ENCODE data around the gene ZNF618.

ZNF618 gene

DNA sequence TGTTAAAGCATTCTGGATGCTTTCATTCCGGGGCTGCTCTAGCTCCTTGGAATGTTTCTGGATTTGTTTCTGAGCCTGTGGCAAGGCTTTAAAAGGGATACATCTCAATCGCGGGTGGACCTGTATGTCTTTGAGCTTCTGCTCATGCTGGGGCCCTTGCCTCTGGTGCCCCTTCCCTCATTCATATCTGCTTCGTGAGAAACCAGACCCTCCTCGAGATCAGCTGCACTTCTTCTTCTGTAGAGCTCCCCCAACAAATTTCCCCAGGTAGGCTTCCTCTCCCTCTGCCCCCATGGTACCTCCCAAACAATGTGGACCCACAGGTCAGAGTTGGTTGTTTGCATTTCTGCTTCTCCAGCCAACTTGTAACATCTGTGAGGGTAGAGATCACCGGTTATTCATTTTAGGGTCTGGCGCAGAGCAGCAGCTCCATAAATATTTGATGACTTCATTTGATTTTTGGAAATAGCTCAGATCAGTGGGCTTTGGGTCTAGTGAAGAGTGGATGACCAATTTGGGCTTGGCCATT lies 6.6 kb downstream of the ZNF618 start:
- no peak for DNase-seq (ENCODE audit: low read depth)

DNA sequence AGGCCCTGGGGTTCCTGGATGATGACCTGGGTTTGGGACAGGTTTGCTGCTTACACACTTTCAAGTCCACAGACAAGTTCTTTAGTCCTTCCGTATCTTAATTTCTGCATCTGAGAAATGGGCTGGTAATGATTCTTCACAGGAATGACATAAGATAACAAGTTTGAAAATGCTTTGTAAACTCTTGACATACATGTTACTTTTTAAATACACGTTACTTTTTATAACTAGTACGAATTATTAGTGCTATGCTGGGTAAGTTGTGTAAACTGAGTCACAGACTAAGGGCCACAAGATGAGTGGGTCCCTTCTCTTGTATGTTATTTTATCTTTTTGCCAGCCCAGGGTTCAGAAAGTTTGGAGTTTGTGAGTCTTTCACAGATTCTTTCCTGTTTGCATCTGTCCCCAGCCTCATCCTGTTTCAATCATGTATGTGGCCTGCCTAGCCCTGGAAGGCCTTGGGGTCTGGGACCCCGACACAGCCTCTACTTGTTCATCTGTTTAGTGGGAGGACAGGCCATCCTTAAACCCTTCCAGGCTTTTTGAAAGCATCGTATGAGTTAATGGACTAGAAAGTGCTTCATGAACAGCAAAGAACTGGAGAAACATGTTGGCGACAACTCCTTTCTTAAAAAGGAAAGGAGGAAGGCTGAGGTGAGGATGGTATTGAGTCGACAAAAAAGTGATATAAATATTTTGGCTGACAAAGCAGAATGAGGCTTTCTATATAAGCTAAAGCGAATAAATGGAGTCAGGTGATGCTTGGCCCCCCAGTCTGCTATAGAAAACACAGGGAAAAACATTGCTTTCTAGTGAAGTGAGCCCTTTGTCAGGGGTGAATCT lies 9.3 kb downstream of the ZNF618 start:
- DNase-seq (ENCODE audit: low read depth): no peak

DNA sequence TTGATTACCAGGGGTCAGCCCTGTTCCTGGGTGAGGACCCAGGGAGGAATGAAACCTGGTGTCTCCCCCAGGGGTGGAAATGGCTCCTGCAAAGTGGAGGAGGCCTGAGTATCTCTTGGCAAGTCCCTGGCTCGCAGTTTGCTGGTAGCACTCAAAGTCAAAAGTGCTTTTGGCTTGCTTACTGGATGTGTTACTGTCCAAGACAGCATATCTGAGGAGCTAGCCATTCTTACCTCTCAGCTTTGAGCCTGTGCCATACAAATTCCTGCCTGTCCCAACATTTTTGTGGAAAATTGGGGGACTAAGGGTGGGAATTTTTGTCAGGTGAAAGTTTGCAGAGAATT lies 9.9 kb downstream of the ZNF618 start:
- DNase-seq (ENCODE audit: low read depth): no peak

DNA sequence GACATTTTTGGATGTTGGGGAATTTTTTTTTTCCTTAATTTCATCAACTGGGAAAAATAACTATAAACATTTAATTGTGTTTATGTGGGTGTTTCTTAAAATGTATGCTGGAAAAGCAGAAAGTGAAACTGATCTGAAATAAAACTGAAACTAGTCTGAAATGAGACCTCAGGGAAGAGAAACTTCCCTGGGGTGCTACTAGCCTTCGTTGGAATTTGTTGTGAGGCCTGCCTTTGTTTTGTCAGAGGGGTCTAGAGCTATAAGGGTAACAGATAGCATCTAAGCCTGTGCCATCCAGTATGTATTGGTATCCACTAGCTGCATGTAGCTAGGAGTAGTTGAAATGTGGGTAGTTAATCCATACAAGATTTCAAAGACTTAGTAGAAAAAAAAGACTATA lies 10.4 kb downstream of the ZNF618 start:
- DNase-seq (ENCODE audit: low read depth): no peak

DNA sequence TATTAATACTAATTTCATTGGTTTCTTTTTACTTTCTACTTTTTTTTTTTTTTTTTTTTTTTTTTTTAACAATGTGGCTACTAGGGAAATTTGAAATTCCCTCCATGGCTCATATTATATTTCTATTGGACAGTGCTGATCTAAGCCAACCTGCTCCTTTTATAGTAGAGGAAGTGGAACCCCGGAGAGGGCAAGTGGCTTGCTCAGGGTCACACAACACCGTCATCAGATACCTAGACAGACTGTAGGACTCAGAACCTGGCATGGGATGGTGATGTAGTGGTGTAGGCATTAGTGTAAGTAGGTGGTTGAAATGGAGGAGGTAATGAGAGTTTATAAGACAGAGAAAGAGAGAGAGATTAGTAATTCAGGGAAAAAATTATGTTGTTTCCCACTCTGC lies 10.8 kb downstream of the ZNF618 start:
- no peak for DNase-seq (ENCODE audit: low read depth)

DNA sequence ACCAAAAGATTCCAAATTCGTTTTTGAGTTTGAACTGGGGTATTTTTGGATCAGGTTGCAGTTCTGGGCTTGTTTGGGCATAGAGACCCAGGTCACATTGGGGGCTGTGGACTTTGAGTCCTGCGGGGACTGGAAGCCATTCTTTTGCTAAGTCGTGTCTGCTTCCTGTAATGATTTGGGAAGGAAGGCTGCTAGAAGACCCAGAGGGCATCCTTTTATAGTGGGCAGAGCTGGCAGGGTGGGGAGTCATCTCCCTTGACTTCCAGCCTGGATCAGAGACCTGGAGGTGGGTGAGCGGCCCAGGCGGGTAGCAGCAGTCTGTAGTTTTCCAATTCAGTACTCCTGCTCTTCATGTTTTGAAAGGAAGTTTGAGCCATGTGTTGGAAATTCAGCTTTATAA lies 11.3 kb downstream of the ZNF618 start:
- DNase-seq (ENCODE audit: low read depth): no peak

DNA sequence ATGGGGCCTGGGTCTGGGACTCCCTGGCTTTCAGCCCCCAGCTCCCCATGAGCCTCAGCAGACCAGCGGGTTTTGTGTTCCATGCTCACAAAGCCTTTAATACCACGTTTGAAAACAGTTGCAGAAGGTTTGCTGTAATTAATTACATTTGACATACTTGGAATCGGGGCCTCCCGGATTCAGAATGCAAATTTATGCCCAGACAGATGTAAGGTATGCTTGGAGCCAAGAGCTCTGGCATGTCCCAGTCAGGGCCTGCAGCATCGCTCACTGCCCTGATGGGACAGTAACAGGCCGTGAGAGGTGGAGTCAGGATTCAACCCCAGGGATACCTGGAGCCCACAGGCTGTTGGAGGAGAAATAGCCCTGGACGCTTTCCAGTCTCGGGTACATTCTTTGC lies 12.2 kb downstream of the ZNF618 start:
- DNase-seq (ENCODE audit: low read depth): no peak

DNA sequence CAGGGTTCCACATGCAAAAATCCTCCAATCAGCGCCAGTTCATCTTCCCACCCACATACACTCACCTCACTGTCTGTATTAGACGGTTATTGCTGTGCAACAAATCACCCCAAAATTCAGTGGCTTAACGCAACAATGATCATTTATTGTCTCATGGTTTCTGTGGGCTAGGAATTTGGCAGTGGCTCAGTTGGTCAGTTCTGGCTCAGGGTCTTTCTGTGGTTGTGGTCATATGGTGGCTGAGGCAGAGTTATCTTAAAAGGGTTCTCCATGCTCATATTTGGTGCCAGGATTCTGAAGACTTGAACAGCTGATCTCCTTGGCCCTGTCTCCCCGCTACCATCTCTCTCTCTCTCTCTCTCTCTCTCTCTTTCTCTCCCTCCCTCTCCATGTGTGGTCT lies 12.9 kb downstream of the ZNF618 start:
- DNase-seq (ENCODE audit: low read depth): no peak

DNA sequence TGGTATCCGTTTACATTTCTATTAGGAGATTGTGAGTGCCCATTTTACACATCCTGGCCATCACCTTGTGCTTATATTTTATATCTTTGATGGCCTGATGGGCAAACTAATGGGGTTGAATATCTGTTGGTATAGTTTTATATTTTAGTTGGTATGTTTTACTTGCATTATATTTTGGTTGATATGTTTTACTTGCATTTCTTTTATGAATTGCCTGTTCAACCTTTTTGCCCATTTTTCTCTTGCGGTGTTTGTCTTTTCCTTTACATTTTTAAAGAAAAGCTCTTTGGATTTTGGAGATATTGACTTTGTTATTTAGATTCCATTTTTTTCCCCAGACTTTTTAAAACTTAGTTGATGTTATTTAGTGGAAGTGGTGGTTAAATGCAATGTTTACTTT lies 14.6 kb downstream of the ZNF618 start:
- DNase-seq (ENCODE audit: low read depth): no peak

DNA sequence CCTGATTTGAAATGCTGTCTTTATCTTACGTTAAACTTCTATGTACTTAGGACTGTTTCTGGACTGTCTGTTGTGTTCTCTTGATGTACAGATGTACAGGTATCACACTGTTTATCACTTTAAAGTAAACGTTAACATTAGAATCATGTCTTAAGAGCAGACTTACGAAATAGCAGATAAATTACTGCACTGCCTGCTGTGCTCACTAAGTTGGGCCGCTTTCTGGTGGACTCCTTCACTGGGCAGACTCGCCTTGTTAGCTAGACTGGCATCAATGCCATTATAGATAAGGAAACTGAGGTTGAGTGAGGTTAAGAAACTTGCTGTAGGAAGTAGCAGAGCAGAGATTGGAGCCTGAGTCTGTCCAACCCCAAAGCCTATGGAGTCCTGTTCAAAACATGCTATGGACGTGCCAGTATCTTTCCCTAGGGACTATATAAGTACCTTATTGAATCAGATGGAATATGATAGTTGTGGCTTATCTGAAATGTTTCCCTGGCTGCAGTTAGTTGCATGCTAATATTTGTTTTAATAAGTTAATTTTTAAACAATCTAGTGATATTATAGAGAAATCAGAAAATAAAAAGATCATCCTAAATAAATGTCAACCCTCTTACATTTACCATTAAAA lies 16.9 kb downstream of the ZNF618 start:
- DNase-seq (ENCODE audit: low read depth): no peak

DNA sequence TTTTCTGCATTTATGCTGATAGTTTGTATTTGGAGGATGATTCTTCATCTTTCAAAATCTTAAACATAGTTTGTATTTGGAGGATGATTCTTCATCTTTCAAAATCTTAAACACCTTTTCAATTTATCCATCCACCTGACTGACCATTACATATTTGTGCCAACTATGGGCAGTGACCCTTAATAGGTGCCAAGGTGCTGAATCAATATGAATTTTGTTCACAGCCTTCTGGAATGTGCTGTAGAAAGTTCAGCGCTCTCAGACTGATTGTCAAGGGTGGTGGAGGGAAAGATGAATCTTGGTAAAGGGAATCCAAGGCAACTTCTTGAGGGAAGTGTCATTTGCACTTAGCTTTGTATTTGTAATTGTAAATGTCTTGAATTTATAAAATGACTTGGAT lies 18.1 kb downstream of the ZNF618 start:
- DNase-seq (ENCODE audit: low read depth): no peak

DNA sequence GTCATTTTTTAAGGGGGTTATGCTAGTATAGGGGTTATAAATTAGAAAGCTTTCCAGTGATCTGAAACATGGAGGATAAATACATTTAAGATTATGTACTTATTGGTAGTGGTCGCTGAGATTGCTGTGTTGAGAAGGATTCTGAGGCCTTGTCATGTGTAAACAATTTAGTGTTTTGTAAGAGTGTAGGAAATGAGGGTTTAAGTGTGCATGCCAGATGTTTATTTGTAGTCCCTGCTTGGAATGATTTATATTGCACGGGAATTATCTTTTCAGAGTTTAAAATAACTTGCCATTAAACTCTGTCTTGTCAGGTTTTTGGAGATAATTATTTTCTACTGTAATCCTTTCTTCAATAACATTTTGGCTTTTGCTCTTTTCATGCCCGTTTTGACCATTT lies 19.4 kb downstream of the ZNF618 start:
- DNase-seq (ENCODE audit: low read depth): no peak

DNA sequence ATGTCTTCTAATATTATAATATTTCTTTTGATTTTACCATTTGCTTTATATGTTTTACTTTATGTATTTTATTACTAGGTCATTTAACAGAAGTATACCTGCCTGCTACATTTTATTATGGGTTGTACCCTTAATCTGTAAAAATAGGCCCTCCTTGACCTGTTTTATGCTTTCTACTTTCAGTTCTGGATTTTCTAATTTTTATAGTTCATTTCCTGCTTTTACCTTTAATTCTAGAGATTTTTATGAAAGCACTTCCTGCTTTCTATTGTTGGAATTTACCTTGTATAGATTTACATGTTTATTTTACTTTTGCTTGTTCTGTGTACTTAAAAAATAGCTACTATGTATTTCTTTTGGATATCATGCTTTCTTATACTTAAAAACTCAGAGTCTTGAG lies 20.6 kb downstream of the ZNF618 start:
- no peak for DNase-seq (ENCODE audit: low read depth)

DNA sequence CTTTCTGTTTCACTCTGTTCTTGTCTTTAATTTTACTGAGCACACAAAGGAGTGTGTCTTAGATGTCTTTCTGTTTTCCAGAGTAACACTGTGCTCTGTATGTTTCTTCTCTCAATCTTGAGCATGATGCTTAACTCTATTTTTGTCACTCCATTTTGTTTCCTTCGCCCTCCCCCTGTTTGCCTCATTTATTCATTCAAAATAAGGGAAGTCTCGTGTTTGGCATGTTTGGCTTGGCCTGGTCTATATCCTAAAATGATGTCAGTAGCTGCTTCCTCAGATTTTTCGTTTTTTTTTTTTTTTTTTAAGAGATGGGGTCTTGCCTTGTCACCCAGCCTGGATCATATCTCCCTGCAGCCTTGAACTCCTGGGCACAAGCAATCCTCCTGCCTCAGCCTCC lies 22.0 kb downstream of the ZNF618 start:
- DNase-seq (ENCODE audit: low read depth): no peak

DNA sequence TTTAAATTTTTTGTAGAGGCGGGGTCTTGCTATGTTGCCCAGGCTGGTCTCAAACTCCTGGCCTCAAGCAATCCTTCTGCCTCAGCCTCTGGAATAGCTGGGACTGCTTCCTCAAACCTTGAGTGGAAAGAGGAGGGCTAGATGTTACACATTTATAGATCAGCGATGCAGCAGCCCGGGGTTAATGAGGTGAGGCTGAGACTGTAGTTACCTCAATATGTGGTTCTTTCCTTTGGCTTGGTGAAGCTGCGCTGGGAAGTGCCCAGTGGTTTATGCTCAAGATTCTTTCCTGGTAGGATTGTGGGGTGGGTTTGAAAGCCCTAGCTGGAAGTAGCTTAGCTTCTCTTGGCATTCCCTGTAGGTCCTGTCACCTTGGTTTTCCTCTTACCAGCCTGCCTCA lies 22.5 kb downstream of the ZNF618 start:
- no peak for DNase-seq (ENCODE audit: low read depth)

DNA sequence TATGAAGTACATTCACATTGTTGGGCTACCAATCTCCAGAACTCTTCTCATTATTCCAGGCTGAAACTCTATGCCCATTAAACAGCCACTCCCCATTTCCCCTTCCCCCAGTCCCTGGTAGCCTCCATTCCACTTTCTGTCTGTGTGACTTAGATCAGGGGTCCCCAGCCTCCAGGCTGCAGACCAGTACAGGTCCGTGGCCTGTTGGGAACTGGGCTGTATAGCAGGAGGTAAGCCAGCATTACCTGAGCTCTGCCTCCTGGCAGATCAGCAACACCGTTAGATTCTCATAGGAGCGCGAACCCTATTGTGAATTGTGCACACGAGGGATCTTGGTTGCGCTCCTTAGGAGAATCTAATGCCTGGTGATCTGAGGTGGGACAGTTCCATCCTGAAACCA lies 23.1 kb downstream of the ZNF618 start:
- DNase-seq (ENCODE audit: low read depth): no peak

DNA sequence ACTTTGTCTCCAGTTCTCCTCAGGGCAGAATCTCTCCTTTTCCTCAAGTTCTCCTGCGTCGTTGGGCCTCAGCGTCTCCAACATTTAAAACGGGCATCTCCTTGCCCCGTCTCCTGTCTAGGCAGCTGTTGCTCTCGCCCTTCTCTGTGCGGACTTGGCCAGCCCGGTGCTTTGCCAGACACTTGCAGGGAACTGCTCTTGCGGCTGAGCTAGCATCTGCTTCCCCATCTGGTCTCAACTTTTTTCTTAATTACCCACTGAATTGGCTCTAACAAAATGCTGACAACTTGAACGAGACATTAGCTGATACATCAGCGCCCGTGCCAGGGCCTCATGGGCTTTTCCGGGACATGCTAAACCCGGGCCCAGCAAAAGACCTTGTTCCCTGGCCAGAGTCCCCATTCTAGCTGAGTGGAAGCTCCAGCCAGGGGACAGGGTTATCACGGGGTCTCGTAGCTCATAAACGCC lies 25.1 kb downstream of the ZNF618 start:
- no peak for DNase-seq (ENCODE audit: low read depth)

DNA sequence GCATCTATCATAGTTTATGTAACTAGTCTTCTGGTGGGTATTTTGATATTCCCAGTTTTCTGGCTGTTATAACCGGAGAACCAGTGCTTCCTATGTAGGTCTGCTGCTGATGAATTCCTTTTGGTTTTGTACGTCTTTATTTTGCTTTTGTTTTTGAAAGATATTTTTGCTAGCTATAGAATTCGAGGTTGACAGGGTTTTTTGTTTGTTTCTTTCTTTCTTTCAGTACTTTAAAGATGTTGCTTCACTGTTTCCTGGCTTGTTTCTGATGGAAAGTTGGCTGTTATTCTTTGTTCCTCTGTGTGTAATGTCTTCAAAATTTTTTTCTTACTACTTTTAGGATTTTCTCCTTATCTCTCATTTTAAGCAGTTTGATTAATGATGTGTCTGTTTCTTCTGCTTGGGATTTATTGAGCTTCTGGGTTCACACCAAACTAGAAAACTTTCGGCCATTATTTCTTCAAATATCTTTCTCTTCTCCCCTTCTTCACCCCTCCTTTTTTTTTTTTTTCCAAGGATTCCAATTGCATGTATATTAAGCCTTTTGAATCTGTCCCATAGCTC lies 27.5 kb downstream of the ZNF618 start:
- DNase-seq (ENCODE audit: low read depth): no peak

DNA sequence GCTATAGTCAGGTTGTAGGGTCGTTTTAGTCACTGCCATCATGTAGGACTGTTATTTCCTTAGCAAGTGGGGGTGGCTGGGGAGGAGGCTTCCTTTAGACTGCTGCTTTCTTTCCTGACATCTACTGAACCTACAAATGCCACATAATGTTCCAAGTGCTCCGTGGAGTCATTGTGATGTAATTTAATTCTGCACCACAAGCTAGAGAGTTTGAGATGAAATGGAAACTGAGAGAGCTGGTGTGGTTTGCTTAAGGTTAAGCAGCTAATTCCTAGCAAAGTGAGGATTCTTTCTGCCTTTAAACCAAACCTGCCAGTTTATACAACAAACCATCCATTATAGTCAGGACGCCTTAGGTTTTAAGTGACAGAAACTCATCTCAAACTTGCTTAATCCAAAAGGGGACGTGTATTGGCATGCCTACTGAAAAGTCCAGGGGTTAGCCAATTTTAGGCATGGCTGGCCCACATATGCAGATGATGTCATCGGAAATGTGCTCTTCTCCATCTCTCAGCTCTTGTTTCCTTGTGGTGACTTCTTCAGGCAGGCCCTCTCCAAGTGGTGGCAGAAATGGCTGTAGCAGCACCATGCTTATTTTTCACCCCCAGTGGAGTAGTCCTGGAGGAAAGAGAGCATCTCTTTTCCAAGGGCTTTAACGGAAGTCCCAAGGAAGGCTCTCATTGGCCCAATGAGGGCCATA lies 30.5 kb downstream of the ZNF618 start:
- no peak for DNase-seq (ENCODE audit: low read depth)

DNA sequence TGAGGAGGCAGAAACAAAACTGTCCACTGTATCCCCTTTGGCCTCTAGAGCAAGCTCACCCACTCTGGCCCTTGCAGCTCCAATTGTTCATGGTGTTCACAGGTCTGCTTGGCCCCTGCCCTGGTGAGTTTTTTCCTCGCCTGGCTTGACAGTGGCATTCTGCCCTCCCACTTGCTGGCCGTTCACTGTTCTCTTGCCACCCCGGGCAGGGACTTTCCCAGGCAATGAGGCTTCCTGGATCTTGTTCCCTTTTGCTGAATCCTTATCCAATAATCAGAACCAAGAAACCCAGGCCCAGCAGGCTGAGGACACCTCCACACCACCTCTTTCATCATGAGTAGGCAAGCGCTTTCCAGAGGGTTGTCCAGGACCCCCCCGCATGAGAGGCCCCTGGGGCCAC lies 31.2 kb downstream of the ZNF618 start:
- DNase-seq (ENCODE audit: low read depth): no peak

DNA sequence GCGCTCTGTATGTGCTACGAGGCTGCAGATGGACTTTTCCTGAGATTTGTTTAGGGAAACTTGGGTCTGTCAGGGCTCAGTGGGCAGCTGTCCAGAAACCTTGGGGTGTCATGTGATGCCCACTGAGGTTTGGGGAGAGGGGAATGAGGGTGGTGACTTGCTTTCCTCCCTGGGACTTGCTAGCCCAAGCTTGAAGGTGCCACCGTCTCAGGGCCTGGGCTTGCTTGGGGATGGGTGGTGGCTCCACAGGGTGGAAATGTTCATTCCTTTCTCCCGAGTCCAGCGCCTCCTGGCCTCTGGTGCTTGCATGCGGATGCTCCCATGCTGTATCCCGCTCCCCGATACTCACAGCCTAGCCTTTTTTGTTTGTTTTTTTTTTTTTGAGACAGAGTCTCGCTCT lies 33.3 kb downstream of the ZNF618 start:
- no peak for DNase-seq (ENCODE audit: low read depth)

DNA sequence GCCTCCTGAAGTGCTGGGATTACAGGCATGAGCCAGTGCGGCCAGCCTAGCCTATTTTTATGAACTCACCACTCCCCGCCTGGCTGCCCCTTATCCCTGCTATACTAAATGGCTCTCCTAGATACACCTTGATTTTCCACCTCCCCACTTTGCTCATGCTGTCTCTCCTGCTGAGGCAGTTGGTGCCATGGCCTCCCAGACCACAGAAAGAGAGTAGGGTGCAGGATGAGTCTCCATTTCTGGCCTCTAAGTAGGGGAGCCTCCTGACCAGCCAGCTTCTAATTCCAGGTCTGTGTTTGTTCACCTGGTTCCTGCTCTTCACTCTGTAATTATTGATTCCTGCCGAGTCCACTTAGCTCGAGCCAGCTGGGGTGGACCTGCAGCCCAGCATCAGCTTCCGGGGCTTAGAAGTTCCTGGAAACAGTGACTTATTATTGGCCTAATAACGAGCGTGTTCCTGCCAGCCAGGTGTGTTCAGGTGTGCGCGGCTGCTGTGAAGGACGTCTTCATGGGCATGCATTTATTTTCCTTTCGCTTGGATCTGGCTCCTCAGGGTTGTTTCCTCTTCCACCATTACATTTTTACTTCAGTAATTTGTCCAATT lies 34.0 kb downstream of the ZNF618 start:
- DNase-seq (ENCODE audit: low read depth): no peak

Data from activated gamma-delta T cell treated with anti-CD3 and anti-CD28 coated beads, Interleukin-2, amount 50 U/mL, for 16 hours (primary cell).